GM19468 (cell line): Measurements from ENCODE around the gene RXFP4.
"Not testable (repeated sequence)": the region's sequence is repeated elsewhere in the genome, so short reads cannot be mapped to it uniquely, and the experiment has no call there.

ENCODE experiments used
- ATAC-seq: cut with Tn5 transposase; IDR thresholded peaks from one replicate; pipeline ENCODE4 v1.9.1; 2021; ENCODE audit warnings: mild to moderate bottlenecking, moderate library complexity, moderate number of reproducible peaks; ENCODE audit not compliant: unreplicated experiment; ENCODE audit errors: extremely low read depth

The RXFP4 gene

GRCh38 chr1:155976062-155976912 is 34.8 kb downstream of the RXFP4 start:
- ATAC-seq = no peak

GRCh38 chr1:155976913-155977689 is 35.7 kb downstream of the RXFP4 start:
- no peak for ATAC-seq

- ATAC-seq = no peak
These were observed 36.4 kb downstream of the RXFP4 start for GRCh38 chr1:155977690-155978324.

GRCh38 chr1:155978325-155978972 is 37.0 kb downstream of the RXFP4 start, which contains the start of gene ARHGEF2:
ARHGEF2 (minus strand) TSS chr1:155978547; CDS start chr1:155978427, 120 bp downstream.
- ATAC-seq = no peak

GRCh38 chr1:155978973-155979429 is 37.6 kb downstream of the RXFP4 start:
- ATAC-seq = no peak

- ATAC-seq = no peak
These were observed 38.3 kb downstream of the RXFP4 start for GRCh38 chr1:155979597-155980343.

- ATAC-seq = no peak
These were observed 40.0 kb downstream of the RXFP4 start for GRCh38 chr1:155981266-155982088.

GRCh38 chr1:155982106-155982505 is 40.7 kb downstream of the RXFP4 start:
- no peak for ATAC-seq

GRCh38 chr1:155983191-155984024 is 42.0 kb downstream of the RXFP4 start:
- ATAC-seq = no peak

- no peak for ATAC-seq
These were observed 42.9 kb downstream of the RXFP4 start for GRCh38 chr1:155984341-155984740.

- ATAC-seq = not testable (repeated sequence)
These were observed 43.6 kb downstream of the RXFP4 start for GRCh38 chr1:155984903-155985645.

- peak; percentile 37 for ATAC-seq
These were observed 48.0 kb downstream of the RXFP4 start for GRCh38 chr1:155989242-155990004.

GRCh38 chr1:155990005-155990739 is 48.7 kb downstream of the RXFP4 start:
- ATAC-seq = no peak
